B cell (primary cell): ENCODE results near the gene AMBRA1.

Source experiments
- EZH2 ChIP-seq: IDR thresholded peaks from 2 replicates; pipeline ENCODE4 v1.6.1; 2012; ENCODE audit warnings: borderline replicate concordance, low read depth, mild to moderate bottlenecking, moderate library complexity, low read length; ENCODE audit not compliant: insufficient read depth, poor library complexity, severe bottlenecking
- TF ChIP-seq, protein P1 (sequence below): fragments of 200-600 bp; IDR thresholded peaks from one replicate; pipeline ENCODE4 v1.8.0; 2022; ENCODE audit warnings: antibody characterized with exemption, mild to moderate bottlenecking

DNA sequence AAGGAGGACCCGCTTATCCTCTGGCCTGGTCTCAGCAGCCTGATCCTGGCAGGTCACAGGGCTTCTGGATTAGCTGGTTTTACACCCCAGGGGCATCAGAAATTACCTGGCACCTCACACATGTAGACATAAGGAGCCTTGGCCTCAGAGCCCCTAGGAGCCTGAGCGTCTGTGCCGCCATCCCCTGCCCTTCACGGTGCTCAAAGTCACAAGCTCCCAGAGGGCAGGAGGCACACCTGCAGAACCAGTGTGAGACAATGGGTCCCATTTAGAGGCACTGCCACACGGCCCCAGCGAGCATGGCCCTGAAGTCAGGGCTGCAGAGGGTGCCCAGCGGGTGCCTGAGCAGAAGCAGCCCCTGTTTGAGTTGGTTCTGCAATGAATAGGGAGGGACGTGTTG is 242.7 kb downstream of the AMBRA1 start:
- TF ChIP-seq, protein P1, sequence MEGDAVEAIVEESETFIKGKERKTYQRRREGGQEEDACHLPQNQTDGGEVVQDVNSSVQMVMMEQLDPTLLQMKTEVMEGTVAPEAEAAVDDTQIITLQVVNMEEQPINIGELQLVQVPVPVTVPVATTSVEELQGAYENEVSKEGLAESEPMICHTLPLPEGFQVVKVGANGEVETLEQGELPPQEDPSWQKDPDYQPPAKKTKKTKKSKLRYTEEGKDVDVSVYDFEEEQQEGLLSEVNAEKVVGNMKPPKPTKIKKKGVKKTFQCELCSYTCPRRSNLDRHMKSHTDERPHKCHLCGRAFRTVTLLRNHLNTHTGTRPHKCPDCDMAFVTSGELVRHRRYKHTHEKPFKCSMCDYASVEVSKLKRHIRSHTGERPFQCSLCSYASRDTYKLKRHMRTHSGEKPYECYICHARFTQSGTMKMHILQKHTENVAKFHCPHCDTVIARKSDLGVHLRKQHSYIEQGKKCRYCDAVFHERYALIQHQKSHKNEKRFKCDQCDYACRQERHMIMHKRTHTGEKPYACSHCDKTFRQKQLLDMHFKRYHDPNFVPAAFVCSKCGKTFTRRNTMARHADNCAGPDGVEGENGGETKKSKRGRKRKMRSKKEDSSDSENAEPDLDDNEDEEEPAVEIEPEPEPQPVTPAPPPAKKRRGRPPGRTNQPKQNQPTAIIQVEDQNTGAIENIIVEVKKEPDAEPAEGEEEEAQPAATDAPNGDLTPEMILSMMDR, result no peak
- TF ChIP-seq EZH2, result no peak
